HepG2 (cell line): Measurements from ENCODE around the gene LMBRD2. TPM values are rescaled to one million over a fixed set of nuclear protein-coding genes. Genes with fewer than 3 reads are reported as not detected.

Source experiments
- FIP1L1 ChIP-seq: fragments of 200-400 bp; formaldehyde crosslinking; IDR thresholded peaks from 2 replicates; pipeline ENCODE4 v1.6.1; 2018; ENCODE audit warnings: low read depth, mild to moderate bottlenecking, low read length, moderate library complexity, borderline replicate concordance; ENCODE audit not compliant: insufficient read depth
- HOXD1 ChIP-seq: sonication (generic); formaldehyde crosslinking; IDR thresholded peaks from 2 replicates; pipeline ENCODE4 v1.5.0; 2020; ENCODE audit warnings: missing genetic modification reagents
- KIAA2018 ChIP-seq: sonication (generic); formaldehyde crosslinking; IDR thresholded peaks from 2 replicates; pipeline ENCODE4 v1.5.0; 2020; ENCODE audit warnings: mild to moderate bottlenecking, missing genetic modification reagents, borderline replicate concordance
- NCOR1 ChIP-seq: fragments of 200-600 bp; sonication (generic); IDR thresholded peaks from 2 replicates; pipeline ENCODE4 v1.7.0; 2017; ENCODE audit warnings: antibody characterized with exemption, low read length, borderline replicate concordance
- PRDM10 ChIP-seq: sonication (generic); formaldehyde crosslinking; IDR thresholded peaks from 2 replicates; pipeline ENCODE4 v1.4.0; 2020; ENCODE audit warnings: low read depth, missing genetic modification reagents
- PREB ChIP-seq: sonication (generic); formaldehyde crosslinking; IDR thresholded peaks from 2 replicates; pipeline ENCODE4 v1.4.0; 2020; ENCODE audit warnings: missing genetic modification reagents
- RFX1 ChIP-seq: fragments of 450-650 bp; IDR thresholded peaks from 2 replicates; pipeline ENCODE4 v1.6.1; 2017
- THYN1 ChIP-seq: sonication (generic); formaldehyde crosslinking; IDR thresholded peaks from 2 replicates; pipeline ENCODE4 v1.8.1; 2023; ENCODE audit warnings: low read depth, mild to moderate bottlenecking, moderate library complexity, missing genetic modification reagents, borderline replicate concordance
- ZBTB8A ChIP-seq: sonication (generic); formaldehyde crosslinking; IDR thresholded peaks from 2 replicates; pipeline ENCODE4 v1.4.0; 2020; ENCODE audit warnings: mild to moderate bottlenecking, low read depth, missing genetic modification reagents, borderline replicate concordance
- ZNF770 ChIP-seq: sonication (generic); formaldehyde crosslinking; IDR thresholded peaks from 2 replicates; pipeline ENCODE4 v1.5.0; 2020; ENCODE audit warnings: mild to moderate bottlenecking, missing genetic modification reagents
- ZNF788 ChIP-seq: sonication (generic); formaldehyde crosslinking; IDR thresholded peaks from 2 replicates; pipeline ENCODE4 v1.5.0; 2020; ENCODE audit warnings: mild to moderate bottlenecking, missing genetic modification reagents, borderline replicate concordance
- ZNF83 ChIP-seq: sonication (generic); formaldehyde crosslinking; IDR thresholded peaks from 2 replicates; pipeline ENCODE4 v1.4.0; 2020; ENCODE audit warnings: missing genetic modification reagents, mild to moderate bottlenecking, borderline replicate concordance
- polyA plus RNA-seq, 8 experiments: library from polyadenylated mRNA; depleted of rRNA in 3 of 8; stranded (reverse) in 7 of 8; unstranded in 1 of 8; fragments of >200 nt; fragmentation: Illumina TruSeq in 4 of 8; extraction: Trizol in 4 of 8; gene quantifications; 2 replicates each; pipeline versions ENCODE4 v1.2.1 to v1.2.3, GENCODE V29; 2011 to 2016; ENCODE audit warnings: low read depth in 4 of 8, missing spikeins in 1 of 8, mixed read lengths in 1 of 8; ENCODE audit not compliant: insufficient read depth in 1 of 8
- total RNA-seq, 5 experiments: library from RNA; depleted of rRNA; stranded (reverse); fragments of >200 nt; fragmentation: Illumina TruSeq; extraction: Trizol; gene quantifications; 2 replicates each; pipeline ENCODE4 v1.2.3, GENCODE V29; 2016; ENCODE audit warnings: low read depth in 1 of 5

The LMBRD2 gene
- total and polyA plus RNA-seq, 2 of the 13 experiments (the other 11 are each of a cell fraction or from before 2014, with no cell fraction given), result 2.0 to 4.7 TPM

- TF ChIP-seq KIAA2018 (CRISPR knock-in tag) (no peak; the same call in 1 of the 2 replicates), PREB (no peak), ZNF83 (CRISPR knock-in tag) (no peak), ZNF770 (CRISPR knock-in tag) (peak; percentile 52; the same call in 1 of the 2 replicates), ZNF788 (CRISPR knock-in tag) (peak; percentile 46; the same call in 1 of the 2 replicates), ZBTB8A (CRISPR knock-in tag) (no peak), HOXD1 (CRISPR knock-in tag) (peak; percentile 64; the same call in 1 of the 2 replicates), NCOR1 (peak; percentile 76; the same call in 1 of the 2 replicates), THYN1 (CRISPR knock-in tag) (no peak), RFX1 (no peak), PRDM10 (CRISPR knock-in tag) (peak; percentile 28; the same call in 1 of the 2 replicates), FIP1L1 (no peak)
Observed at GRCh38 chr5:36138900-36139683, 12.6 kb downstream of the LMBRD2 start (continued).
